HepG2 (cell line): ENCODE results near the gene TP53TG5. TPM values are rescaled to one million over a fixed set of nuclear protein-coding genes. Genes with fewer than 3 reads are reported as not detected.

Source experiments
- ARHGAP35 ChIP-seq: sonication (generic); formaldehyde crosslinking; IDR thresholded peaks from 2 replicates; pipeline ENCODE4 v1.9.0; 2022; ENCODE audit warnings: mild to moderate bottlenecking, inconsistent platforms, moderate library complexity, missing genetic modification reagents, borderline replicate concordance
- ATF3 ChIP-seq: sonication (generic); formaldehyde crosslinking; IDR thresholded peaks from 2 replicates; pipeline ENCODE4 v1.4.0; 2020; ENCODE audit warnings: missing genetic modification reagents
- BRCA1 ChIP-seq: sonication (generic); formaldehyde crosslinking; IDR thresholded peaks from 2 replicates; pipeline ENCODE4 v1.4.0; 2020; ENCODE audit warnings: missing genetic modification reagents
- FOSL2 ChIP-seq: sonication (generic); formaldehyde crosslinking; IDR thresholded peaks from 2 replicates; pipeline ENCODE4 v1.4.0; 2020; ENCODE audit warnings: missing genetic modification reagents
- FOXC1 ChIP-seq: sonication (generic); formaldehyde crosslinking; IDR thresholded peaks from 2 replicates; pipeline ENCODE4 v1.8.0; 2022; ENCODE audit warnings: mild to moderate bottlenecking, missing genetic modification reagents, borderline replicate concordance
- ISL2 ChIP-seq: sonication (generic); formaldehyde crosslinking; IDR thresholded peaks from 2 replicates; pipeline ENCODE4 v1.5.0; 2020; ENCODE audit warnings: missing genetic modification reagents
- MED8 ChIP-seq: sonication (generic); formaldehyde crosslinking; IDR thresholded peaks from 2 replicates; pipeline ENCODE4 v1.8.1; 2023; ENCODE audit warnings: mild to moderate bottlenecking, missing genetic modification reagents; ENCODE audit not compliant: insufficient replicate concordance
- NCOR1 ChIP-seq: fragments of 200-600 bp; sonication (generic); IDR thresholded peaks from 2 replicates; pipeline ENCODE4 v1.7.0; 2017; ENCODE audit warnings: antibody characterized with exemption, low read length, borderline replicate concordance
- POGK ChIP-seq: sonication (generic); formaldehyde crosslinking; conservative IDR thresholded peaks from 2 replicates; pipeline ENCODE4 v1.8.0; 2022; ENCODE audit warnings: mild to moderate bottlenecking, moderate library complexity, missing genetic modification reagents
- SOX13 ChIP-seq, 3 experiments: fragments of 450-650 bp in 1 of 3; sonication (generic) in 1 of 3; formaldehyde crosslinking in 1 of 3; IDR thresholded peaks in 2 of 3; conservative IDR thresholded peaks in 1 of 3; 2 replicates each; pipeline versions ENCODE4 v1.5.0 to v1.6.1; 2016 to 2020; ENCODE audit warnings: antibody characterized with exemption in 1 of 3, mild to moderate bottlenecking in 1 of 3, missing compliant biosample characterization in 1 of 3, missing genetic modification reagents in 1 of 3, moderate library complexity in 1 of 3
- TBL1XR1 ChIP-seq: fragments of 150-350 bp; IDR thresholded peaks from 2 replicates; pipeline ENCODE4 v1.6.1; 2014; ENCODE audit warnings: borderline replicate concordance, low read length; ENCODE audit not compliant: partially characterized antibody
- TEAD2 ChIP-seq: sonication (generic); formaldehyde crosslinking; IDR thresholded peaks from 2 replicates; pipeline ENCODE4 v1.9.0; 2021; ENCODE audit warnings: missing genetic modification reagents
- ZBTB2 ChIP-seq: sonication (generic); formaldehyde crosslinking; IDR thresholded peaks from 2 replicates; pipeline ENCODE4 v1.8.0; 2022; ENCODE audit warnings: low read depth, missing genetic modification reagents
- ZBTB26 ChIP-seq: IDR thresholded peaks from 2 replicates; pipeline ENCODE4 v1.6.1; 2016; ENCODE audit warnings: missing compliant biosample characterization, missing genetic modification reagents, borderline replicate concordance
- ZNF274 ChIP-seq: sonication (generic); formaldehyde crosslinking; IDR thresholded peaks from 2 replicates; pipeline ENCODE4 v1.5.1; 2020; ENCODE audit warnings: mild to moderate bottlenecking, missing genetic modification reagents
- ZNF557 ChIP-seq: sonication (generic); formaldehyde crosslinking; IDR thresholded peaks from 2 replicates; pipeline ENCODE4 v1.4.0; 2020; ENCODE audit warnings: missing genetic modification reagents
- ZNF558 ChIP-seq: sonication (generic); formaldehyde crosslinking; IDR thresholded peaks from 2 replicates; pipeline ENCODE4 v1.9.0; 2022; ENCODE audit warnings: mild to moderate bottlenecking, missing genetic modification reagents, borderline replicate concordance
- ZNF580 ChIP-seq: IDR thresholded peaks from 2 replicates; pipeline ENCODE4 v1.6.1; 2016; ENCODE audit warnings: low read depth, borderline replicate concordance
- ZNF629 ChIP-seq: sonication (generic); formaldehyde crosslinking; conservative IDR thresholded peaks from 2 replicates; pipeline ENCODE4 v1.5.0; 2020; ENCODE audit warnings: missing genetic modification reagents
- ZNF747 ChIP-seq: sonication (generic); formaldehyde crosslinking; IDR thresholded peaks from 2 replicates; pipeline ENCODE4 v1.8.1; 2023; ENCODE audit warnings: missing genetic modification reagents, mild to moderate bottlenecking, borderline replicate concordance
- ZNF790 ChIP-seq: sonication (generic); formaldehyde crosslinking; IDR thresholded peaks from 2 replicates; pipeline ENCODE4 v1.8.0; 2022; ENCODE audit warnings: missing genetic modification reagents, mild to moderate bottlenecking, borderline replicate concordance
- polyA plus RNA-seq, 8 experiments: library from polyadenylated mRNA; depleted of rRNA in 3 of 8; stranded (reverse) in 7 of 8; unstranded in 1 of 8; fragments of >200 nt; fragmentation: Illumina TruSeq in 4 of 8; extraction: Trizol in 4 of 8; gene quantifications; 2 replicates each; pipeline versions ENCODE4 v1.2.1 to v1.2.3, GENCODE V29; 2011 to 2016; ENCODE audit warnings: low read depth in 4 of 8, missing spikeins in 1 of 8, mixed read lengths in 1 of 8; ENCODE audit not compliant: insufficient read depth in 1 of 8
- total RNA-seq, 5 experiments: library from RNA; depleted of rRNA; stranded (reverse); fragments of >200 nt; fragmentation: Illumina TruSeq; extraction: Trizol; gene quantifications; 2 replicates each; pipeline ENCODE4 v1.2.3, GENCODE V29; 2016; ENCODE audit warnings: low read depth in 1 of 5

TP53TG5 gene
- total and polyA plus RNA-seq, 2 of the 13 experiments (the other 11 are each of a cell fraction or from before 2014, with no cell fraction given): 0.11 TPM; not detected in 1

- TF ChIP-seq ZNF790: peak; percentile 48; the same call in 1 of the 2 replicates
- TF ChIP-seq ARHGAP35: peak; percentile 80; the same call in 1 of the 2 replicates
- peak; percentile 86; the same call in 1 of the 2 replicates for TF ChIP-seq BRCA1
- TF ChIP-seq SOX13 (IDR thresholded peaks at IDR 0.05): peak; percentile 61
- peak in 1 of 2 experiments; percentile 56; a peak in 2 of 4 replicates for TF ChIP-seq SOX13 (CRISPR knock-in tag; conservative IDR thresholded peaks at IDR 0.05 in 1 of 2, IDR thresholded peaks at IDR 0.05 in 1 of 2)
- no peak for TF ChIP-seq NCOR1
- TF ChIP-seq ISL2: peak; percentile 48; the same call in 1 of the 2 replicates
- TF ChIP-seq TBL1XR1: peak; percentile 62
- peak; percentile 83; the same call in 1 of the 2 replicates for TF ChIP-seq POGK
- TF ChIP-seq ZBTB26 (CRISPR knock-in tag): peak; percentile 53; the same call in 1 of the 2 replicates
- peak; percentile 62; the same call in 1 of the 2 replicates for TF ChIP-seq FOSL2 (CRISPR knock-in tag)
- TF ChIP-seq ZBTB2 (CRISPR knock-in tag): no peak
- TF ChIP-seq FOXC1 (CRISPR knock-in tag): peak; percentile 96
- TF ChIP-seq ZNF747: peak; percentile 69
- peak; percentile 89 for TF ChIP-seq ZNF580 (CRISPR knock-in tag)
- peak; percentile 95 for TF ChIP-seq ZNF629 (CRISPR knock-in tag)
- TF ChIP-seq ZNF557 (CRISPR knock-in tag): peak; percentile 50; the same call in 1 of the 2 replicates
- peak; percentile 74 for TF ChIP-seq ZNF274 (CRISPR knock-in tag)
- TF ChIP-seq ZNF558: peak; percentile 59; the same call in 1 of the 2 replicates
- peak; percentile 78 for TF ChIP-seq MED8 (CRISPR knock-in tag)
- TF ChIP-seq TEAD2 (CRISPR knock-in tag): 0 out of 2 replicates have a peak, but pooled peaks have one; percentile 28
- TF ChIP-seq ATF3: no peak
Measured at GRCh38 chr20:45347936-45348778, 30.0 kb downstream of the TP53TG5 start, which contains the start of gene SDC4 (continued).
